NCI-H2227 (cell line): ENCODE data around the gene LTBP1.
A peak's percentile ranks its signal among the peaks of the same experiment; 100 is the strongest.
"Not testable (repeated sequence)": the region's sequence is repeated elsewhere in the genome, so short reads cannot be mapped to it uniquely, and the experiment has no call there.

ENCODE experiments used
- DNase-seq: peaks from one replicate; lab custom pipeline; 2025; ENCODE audit not compliant: unreplicated experiment; lab: John Stamatoyannopoulos, UW

LTBP1 gene

GRCh38 chr2:33333433-33333832, 386.7 kb downstream of the LTBP1 start:
- no peak for DNase-seq

DNA sequence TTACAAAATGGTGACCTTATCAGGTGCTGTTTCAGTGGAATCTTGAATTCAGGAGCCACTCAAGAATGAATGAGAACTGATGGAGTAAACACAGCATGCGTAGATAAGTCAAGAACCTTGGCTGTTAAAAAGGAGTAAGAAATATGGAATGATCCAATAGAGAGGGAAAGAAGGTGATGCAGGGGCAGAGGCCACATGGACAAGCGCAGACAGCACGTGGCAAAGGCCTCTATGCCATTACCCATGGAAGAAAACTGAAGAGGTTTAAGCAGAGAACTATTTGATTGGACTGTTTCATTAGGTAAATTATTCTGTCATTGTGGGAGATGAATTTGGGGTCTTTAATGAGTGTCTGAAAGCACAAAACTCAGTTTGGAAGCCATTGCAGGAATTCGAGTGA, 387.3 kb downstream of the LTBP1 start:
- no peak for DNase-seq

- no peak for DNase-seq
These were observed 388.8 kb downstream of the LTBP1 start for GRCh38 chr2:33335516-33335915.

DNA sequence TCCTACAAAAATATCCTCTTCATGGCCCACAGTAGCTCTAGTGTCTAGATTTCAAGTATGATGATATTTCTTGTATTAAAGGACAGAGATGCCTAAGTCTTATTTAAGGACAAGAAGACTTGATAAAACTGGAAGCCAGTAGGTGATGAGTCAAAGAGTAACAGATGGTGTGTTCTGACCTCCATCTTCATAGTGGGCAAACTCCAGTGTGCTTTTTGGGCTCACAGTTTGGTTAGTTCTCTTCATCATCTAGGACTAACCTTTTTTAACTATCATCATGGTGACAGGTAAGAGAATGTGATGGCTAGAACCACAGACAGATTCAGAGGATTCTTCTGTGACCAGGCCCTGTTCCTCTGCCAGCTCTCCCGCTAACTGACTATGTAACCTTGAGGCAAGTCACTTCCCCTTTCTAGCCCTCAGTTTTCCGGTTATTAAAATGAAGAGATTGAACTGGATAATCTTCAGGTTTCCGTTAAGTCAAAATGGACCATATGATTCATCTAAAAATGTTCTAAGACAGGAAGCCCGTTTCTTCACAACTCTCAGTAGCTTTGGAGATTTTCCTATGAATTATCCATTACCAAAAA, 389.4 kb downstream of the LTBP1 start:
- DNase-seq = no peak

DNA sequence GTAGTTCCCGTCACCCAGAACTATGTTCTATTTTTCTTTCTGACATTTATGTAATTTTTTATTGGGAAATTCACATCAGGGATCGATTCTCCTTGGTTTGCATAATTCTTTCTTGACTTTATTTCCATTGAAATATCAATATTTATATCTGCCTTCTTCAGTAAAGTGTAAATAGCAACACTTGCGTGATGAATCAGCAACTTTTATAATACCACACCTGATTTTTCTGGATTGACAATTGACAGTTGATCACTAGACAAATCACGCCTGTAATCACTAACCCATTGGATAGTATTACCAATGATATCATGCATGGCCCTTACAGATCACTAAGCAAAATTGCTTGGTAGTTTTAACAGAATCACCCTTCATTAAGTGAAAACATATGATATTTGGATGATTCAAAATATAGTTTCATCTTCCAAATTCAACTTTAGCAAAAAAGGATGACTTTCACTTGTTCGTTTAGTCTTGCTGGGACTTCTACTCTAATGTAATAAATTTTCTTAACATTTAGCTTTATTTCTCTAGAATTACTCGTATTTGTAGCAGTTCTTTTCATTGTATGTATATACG, 390.7 kb downstream of the LTBP1 start:
- DNase-seq = no peak

DNA sequence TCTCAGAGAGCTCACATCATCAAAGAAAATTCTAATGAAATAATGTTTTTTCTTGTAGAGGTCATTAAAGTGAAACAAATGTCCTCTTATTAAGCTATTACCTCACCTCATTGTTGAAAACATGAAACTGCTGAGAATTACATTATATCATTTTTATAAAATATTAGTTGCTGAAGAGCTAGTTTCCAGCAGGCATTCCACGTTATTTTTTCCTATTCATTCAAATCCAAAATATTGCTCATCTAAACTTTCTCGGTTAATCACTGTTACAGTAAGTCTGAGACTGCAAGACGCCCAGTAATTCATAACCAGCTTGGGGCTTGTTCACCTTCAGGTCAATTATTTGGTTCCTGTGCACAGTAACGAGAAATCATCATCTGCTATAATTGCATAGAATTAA, 391.2 kb downstream of the LTBP1 start:
- DNase-seq = no peak

DNA sequence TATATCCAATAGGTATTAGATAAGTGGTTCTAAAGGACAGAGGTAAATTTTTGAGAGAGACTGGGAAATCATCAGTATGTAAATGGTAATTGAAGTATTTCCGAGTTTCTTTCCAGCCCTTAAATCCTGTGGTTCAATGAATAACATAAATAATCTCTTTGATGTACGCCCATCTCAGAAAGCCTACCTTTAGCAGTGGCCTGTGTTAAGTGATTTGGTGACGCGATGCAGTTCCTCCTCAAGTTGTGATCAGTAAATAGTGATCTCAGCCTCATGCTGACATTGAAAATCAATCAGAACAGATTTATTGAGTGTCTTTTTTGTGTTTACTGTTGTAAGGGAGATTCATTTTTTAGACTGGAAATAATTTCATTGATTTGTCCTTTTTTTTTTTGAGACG, 392.5 kb downstream of the LTBP1 start:
- no peak for DNase-seq

- DNase-seq = no peak
These were observed 393.5 kb downstream of the LTBP1 start for GRCh38 chr2:33340280-33340679.

GRCh38 chr2:33342171-33342570, 395.4 kb downstream of the LTBP1 start:
- no peak for DNase-seq

DNA sequence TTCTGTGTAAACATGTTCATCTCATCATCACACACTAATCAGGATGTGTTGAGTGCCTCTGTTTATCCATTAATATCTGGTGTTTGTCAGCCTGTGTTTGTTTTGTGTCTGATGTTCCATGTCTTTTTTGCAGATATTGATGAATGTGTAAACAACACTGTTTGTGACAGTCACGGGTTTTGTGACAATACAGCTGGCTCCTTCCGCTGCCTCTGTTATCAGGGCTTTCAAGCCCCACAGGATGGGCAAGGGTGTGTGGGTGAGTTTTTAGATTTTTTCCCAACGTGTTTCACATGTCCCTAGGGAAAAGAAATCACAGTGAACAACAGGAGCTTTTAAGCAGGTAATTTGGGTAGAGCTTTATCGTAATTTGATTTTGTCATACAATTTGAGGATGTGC, 396.0 kb downstream of the LTBP1 start:
- DNase-seq = no peak

DNA sequence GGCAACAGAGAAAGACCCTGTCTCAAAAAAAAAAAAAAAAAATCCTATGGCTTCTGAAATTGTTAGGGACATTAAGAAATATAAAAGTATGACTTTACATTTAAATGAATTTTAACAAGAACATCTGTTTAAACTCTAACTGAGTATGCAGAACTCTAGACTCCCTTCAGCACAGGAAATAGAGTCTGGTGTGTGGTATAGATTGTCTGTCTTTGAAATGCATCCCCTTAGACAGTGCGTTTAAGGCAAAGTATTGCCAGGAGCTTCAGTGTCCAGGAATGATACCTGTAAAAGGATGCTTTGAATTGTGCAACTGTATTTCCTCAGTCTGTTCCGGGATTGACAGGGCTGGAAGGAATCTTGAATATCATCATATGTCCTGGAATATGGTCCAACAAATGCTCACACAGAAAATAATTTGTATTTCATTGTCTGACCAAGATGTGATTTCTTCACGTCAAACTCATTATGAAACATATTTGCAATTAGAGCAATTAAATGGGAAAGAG, 396.7 kb downstream of the LTBP1 start:
- no peak for DNase-seq

GRCh38 chr2:33344230-33344629, 397.5 kb downstream of the LTBP1 start:
- DNase-seq = no peak

GRCh38 chr2:33347856-33348255, 401.1 kb downstream of the LTBP1 start:
- DNase-seq = no peak

DNA sequence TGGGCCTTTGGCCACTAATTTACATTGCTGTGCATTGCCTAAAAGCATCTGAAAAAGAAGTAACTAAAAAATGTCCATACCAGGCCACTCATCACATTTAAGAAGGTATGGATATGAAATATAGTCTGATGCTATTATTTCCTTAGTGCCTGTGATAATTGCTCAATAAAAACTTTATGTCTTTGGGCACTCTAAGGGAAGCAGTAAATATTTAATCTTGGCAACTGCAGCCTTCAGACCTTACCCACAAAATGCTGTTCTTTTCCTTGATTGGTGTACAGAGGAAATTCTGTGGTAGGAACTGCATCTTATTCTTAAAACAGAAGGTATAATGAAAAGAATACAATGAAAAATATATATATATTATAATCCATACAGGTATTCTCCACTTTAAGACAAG, 403.9 kb downstream of the LTBP1 start:
- DNase-seq = no peak

- DNase-seq = no peak
These were observed 405.0 kb downstream of the LTBP1 start for GRCh38 chr2:33351781-33352180.

GRCh38 chr2:33354981-33355380, 408.2 kb downstream of the LTBP1 start:
- no peak for DNase-seq

DNA sequence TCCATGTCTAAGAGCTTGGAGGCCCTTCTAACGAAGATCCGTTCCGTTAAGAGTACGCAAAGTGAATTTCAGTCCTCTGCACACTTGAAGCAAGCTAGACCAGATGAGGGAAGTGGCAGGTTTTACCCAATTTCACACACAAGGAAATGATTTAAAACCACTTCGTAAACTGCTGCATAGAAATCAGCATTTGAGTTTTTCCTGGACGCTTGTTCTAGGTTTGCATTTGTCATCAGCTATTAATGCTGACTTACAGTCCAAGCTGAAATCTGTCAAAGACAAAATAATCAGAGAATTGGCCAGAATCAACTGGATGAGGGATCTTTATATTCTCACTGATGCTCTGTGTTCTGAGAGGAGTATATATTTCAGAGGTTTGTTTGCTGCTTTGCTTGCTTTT, 412.1 kb downstream of the LTBP1 start:
- no peak for DNase-seq

DNA sequence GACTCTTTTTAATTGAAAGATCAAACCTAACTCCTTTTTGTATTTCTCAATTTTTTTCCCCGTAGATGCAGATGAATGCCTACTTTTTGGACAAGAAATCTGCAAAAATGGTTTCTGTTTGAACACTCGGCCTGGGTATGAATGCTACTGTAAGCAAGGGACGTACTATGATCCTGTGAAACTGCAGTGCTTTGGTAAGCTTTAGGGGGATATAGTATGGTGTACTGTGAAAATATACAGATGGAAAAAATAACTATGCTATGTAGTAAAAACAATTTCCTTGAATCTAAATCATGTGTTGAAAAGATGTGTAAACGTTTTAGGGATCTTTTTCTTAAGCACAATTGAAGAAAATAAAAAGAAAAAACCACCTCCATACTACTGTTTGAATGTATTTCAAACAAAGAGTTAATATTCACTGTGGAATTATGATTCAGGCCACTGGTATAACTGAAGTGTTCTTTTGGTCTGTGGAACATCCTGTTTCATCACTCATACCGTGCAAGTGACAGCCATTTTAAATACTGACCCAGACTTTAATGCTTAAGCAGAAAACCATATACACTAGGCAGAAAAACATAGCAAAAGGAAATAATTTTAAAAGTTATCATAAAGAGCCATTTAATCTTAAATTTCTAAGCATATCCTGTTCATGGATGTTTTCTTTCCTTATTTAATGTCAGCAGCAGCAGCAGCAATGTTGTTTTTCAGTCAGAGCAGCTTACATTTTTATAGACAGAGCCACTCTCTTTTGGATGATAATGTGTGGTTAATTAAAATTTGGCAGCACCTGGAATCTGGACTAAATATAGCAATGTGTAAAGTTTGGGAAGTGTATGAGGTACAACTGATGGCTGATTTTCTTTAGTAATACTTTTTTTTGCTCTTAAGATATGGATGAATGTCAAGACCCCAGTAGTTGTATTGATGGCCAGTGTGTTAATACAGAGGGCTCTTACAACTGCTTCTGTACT, 416.9 kb downstream of the LTBP1 start:
- no peak for DNase-seq

DNA sequence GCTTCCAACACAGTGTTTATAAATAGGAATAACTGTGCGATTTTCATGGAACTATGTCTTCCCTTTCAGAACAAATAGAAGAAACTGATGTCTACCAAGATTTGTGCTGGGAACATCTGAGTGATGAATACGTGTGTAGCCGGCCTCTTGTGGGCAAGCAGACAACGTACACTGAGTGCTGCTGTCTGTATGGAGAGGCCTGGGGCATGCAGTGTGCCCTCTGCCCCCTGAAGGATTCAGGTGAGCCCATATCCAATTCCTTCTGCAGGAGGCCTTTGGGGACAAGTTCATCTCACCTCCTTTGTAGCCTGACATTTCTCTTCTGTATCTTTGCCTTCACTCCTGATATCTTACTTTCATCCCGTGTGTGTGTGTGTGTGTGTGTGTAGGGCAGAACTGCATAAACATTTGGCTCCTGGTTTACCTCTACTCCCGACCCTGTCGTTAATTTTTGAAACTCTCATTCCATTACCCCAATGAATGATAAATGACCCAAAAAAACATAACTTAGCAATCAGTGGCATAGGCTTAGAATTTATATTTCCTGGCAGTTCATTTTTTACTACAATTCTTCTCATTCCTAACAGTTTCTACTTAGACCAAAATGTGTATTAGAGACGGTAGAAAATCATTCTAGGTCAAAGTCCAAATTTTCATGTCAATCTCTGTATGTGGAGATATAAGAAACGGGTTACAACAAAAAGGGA, 418.7 kb downstream of the LTBP1 start:
- DNase-seq = no peak

- DNase-seq = peak; percentile 71
These were observed 419.7 kb downstream of the LTBP1 start for GRCh38 chr2:33366473-33366872.

GRCh38 chr2:33368524-33368923, 421.8 kb downstream of the LTBP1 start:
- not testable (repeated sequence) for DNase-seq
